Limb (tissue), 2 donors: ENCODE results near the gene ELMOD1.
A peak's percentile ranks its signal among the peaks of the same experiment; 100 is the strongest.
"Not testable (repeated sequence)": the region's sequence is repeated elsewhere in the genome, so short reads cannot be mapped to it uniquely, and the experiment has no call there.

Experiments used
- DNase-seq, 2 donors: peaks; one replicate each; pipeline ENCODE4 v3.0.0-alpha.2; 2016; ENCODE audit errors: extremely low spot score in 2 of 2

The ELMOD1 gene

DNA sequence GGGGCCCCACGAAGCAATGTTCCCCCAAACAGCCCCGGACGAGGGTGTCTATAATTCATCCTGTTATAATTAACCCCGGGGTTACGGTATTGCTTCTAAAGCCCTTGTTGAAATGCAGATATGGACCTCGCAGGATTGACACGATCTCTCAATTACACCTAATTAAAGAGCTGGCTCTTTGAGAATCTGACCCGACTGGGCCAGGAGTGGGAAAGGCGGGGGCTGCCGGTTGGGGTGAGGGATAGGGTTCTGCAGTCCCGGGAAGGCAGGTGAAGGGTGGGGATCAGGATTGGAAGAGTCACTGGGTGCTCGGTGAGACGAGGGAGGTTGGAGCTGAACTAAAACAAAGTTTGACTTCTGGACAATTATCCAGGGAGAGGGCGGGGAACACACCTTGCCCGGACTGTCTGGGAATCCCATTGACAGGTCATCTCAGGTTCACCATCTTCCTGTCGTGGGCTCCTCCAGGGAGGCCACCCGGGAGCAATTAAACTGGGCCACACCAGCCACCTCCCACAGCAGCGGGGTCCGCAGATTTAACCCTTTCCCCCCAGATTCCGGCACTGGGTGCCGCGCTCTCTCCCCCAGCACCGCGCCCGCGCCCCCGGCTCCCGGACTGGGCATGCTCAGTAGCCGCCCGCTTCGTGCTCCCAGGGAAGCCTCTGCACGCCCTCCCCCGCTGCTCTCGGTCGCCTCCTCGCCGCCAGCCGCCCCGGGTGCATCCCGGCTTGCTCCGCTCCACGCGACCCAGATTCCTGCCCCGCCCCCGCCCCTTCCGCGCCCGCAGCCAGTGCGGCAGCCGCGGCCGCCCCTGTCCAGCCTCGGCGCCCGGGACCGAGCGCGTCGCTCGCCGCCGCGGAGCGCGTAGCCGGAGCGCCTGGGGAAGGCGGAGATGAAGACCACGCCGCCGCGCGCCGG, at the start of gene ELMOD1:
TSS of gene ELMOD1 (plus strand) at position 688 of the 918 bp plus-strand sequence. CDS start 27,043 bp downstream, outside the sequence.
- peak in 1 of 2 donors; percentile 80 for DNase-seq

- DNase-seq = no peak
Measured at GRCh38 chr11:107545101-107545514, 45.8 kb upstream of the ELMOD1 start.

GRCh38 chr11:107547961-107548360, 43.0 kb upstream of the ELMOD1 start:
- DNase-seq = no peak

- peak in 1 of 2 donors; percentile 56 for DNase-seq
Measured at GRCh38 chr11:107549253-107549953, 41.5 kb upstream of the ELMOD1 start.

DNA sequence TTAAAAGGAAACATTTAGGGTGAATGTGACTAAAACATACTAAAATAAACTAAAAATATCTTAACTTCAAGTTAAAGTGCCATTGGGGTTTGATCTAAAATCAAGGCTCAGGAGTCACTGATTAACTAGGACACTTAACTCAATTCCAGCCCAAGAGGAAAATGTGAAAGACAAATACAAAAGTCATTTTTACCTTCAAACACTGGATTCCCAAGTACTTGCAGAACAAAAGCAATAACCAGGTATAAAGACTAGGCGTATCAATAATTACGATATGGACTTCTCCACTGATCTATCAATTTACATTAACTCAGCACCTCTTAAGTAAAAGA, 41.0 kb upstream of the ELMOD1 start:
- no peak for DNase-seq

GRCh38 chr11:107550304-107550703, 40.6 kb upstream of the ELMOD1 start:
- no peak for DNase-seq

GRCh38 chr11:107561688-107562087, 29.3 kb upstream of the ELMOD1 start:
- no peak for DNase-seq

- no peak for DNase-seq
Measured at GRCh38 chr11:107562647-107563208, 28.2 kb upstream of the ELMOD1 start.

DNA sequence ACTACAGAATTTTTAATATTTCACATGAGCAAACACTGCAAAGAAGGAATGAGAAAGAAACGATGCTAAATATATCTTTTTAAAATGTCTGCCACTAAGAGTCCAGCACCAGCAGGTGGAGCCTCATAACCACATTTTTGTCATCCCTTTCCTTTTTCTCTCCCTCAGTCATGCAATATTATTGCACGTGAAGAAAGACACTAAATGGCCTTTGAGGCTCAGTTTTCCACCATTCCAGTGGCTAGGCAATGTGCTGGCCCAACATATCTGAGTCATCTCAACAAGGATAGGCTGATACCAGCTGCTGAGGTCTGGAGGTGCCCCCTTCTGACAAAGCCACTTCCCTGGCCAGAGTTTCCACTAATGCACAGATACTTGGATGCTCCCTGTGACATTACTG, 27.2 kb upstream of the ELMOD1 start:
- DNase-seq = peak; percentile 58 to 63

- DNase-seq = no peak
Measured at GRCh38 chr11:107564877-107565218, 26.1 kb upstream of the ELMOD1 start.

- DNase-seq = peak; percentile 81 to 87
Measured at GRCh38 chr11:107565219-107565937, 25.6 kb upstream of the ELMOD1 start, which contains the start of gene ALKBH8. Gene ALKBH8 (minus strand): TSS chr11:107565735. CDS start chr11:107560893, 4,842 bp downstream.

- not testable (repeated sequence) for DNase-seq
Measured at GRCh38 chr11:107565955-107566501, 24.9 kb upstream of the ELMOD1 start.

- no peak for DNase-seq
Measured at GRCh38 chr11:107566569-107566968, 24.4 kb upstream of the ELMOD1 start.

GRCh38 chr11:107567739-107568335, 23.1 kb upstream of the ELMOD1 start:
- no peak for DNase-seq

GRCh38 chr11:107570015-107570414, 20.9 kb upstream of the ELMOD1 start:
- DNase-seq = no peak

GRCh38 chr11:107573438-107573837, 17.5 kb upstream of the ELMOD1 start:
- no peak for DNase-seq

DNA sequence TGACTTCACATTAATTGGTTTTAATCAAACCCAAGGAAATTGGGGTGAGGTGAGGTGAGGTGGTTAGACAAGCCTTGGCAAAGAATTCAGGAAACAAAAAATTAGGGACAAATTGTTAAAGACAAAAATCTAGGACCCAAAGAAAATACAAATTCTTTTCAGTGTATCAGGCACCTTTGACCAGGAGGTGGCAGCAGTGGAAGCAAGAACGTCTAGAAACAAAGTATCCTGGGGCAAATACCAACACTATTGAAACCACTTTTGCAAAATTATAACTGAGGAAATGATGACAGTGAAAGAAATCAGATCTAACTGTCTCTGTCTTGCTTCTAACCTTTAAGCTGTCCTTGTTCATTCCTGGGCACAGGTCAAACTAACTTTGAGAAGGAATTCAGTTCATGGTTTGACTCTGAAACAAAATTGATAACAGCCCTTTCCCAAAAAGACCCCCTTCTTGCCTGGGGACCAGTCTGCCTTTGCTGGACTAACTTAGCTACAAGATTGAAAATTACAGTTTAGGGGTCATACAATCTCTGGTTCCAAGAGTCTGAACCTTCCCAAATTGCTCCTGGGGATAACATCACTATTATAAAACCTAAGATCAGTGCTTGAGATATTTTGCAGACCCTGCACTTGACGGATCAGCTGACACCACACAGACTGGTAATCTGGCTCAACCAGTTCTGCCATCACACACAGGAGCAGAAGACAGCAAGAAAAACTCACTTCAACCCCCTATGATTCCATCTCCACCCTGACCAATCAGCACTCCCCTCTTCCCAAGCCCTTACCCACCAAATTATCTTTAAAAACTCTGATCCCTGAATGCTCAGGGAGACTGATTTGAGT, 14.2 kb upstream of the ELMOD1 start:
- DNase-seq = peak; percentile 52 to 66

DNA sequence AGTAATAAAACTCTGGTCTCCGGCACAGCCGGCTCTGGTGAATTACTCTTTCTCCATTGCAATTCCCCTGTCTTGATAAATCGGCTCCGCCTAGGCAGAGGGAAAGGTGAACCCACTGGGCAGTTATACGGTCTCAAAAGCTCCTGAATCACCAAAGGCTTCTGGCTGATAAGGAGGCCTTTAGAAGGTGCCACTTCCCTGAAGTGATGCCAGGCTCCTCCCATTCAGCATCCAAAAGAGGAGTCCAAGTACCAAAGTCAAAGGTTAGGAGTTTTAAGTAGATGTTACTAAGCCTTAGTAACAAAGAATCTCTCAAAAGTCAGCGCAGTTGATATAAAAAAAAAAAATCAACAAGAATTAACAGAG, 13.6 kb upstream of the ELMOD1 start:
- no peak for DNase-seq

DNA sequence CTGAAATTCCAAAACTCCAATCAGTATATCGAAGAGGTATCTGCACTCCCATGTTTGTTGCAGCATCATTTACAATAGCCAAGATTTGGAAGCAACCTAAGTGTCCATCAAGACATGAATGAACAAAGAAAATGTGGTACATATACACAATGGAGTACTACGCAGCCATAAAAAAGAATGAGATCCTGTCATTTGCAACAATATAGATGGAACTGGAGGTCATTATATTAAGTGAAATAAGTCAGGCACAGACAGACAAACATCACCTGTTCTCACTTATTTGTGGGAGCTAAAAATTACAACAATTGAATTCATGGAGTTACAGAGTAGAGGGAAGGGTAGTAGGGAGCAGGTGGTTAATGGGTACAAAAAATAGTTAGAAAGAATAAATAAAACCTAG, 11.8 kb upstream of the ELMOD1 start:
- not testable (repeated sequence) for DNase-seq

DNA sequence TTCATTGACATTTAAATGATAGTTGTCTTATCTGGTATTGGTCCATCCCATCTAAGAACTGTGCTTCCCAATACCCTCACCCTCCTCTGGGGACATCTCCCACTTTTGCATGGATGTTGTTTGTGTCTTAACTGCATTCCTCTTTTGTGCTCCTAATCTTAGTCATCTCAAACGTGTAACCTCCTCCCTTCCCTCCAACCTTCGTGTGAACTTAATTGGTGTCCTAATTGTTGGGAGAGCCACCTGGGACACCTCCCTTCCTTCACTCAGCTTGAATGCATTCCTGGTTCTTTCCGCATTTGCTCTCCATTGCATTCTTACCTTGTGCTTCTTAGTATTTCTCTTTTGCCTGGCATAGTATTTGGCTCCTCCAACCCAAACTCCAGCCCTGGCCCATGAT, 9.8 kb upstream of the ELMOD1 start:
- DNase-seq = no peak
